Natural killer cell (primary cell): ENCODE measurements around the gene FRMD3. TPM values are rescaled to one million over a fixed set of nuclear protein-coding genes. Genes with fewer than 3 reads are reported as not detected.
A peak's percentile ranks its signal among the peaks of the same experiment; 100 is the strongest.

ENCODE experiments used
- ATAC-seq, 3 donors: fragments of 150-1000 bp in 2 of 3; fragments of 200-7000 bp in 1 of 3; cut with Tn5 transposase; 1 replicate in 1 of 3; 2 replicates in 2 of 3; pipeline ENCODE4 v1.10.0; 2021; ENCODE audit warnings: mild to moderate bottlenecking in 2 of 3, moderate library complexity in 2 of 3
- DNase-seq, 2 donors: peaks; one replicate each; pipeline versions ENCODE4 v3.0.0 to v3.0.0-alpha.2; 2013 to 2021; ENCODE audit warnings: mixed read lengths in 1 of 2
- H3K27ac ChIP-seq: one replicate; pipeline ENCODE4 v1.5.1; 2013; ENCODE audit warnings: mild to moderate bottlenecking, low read length
- H3K27me3 ChIP-seq: one replicate; pipeline ENCODE4 v1.6.1; 2013; ENCODE audit warnings: low read length; ENCODE audit not compliant: control insufficient read depth, insufficient read depth
- H3K36me3 ChIP-seq: one replicate; pipeline ENCODE4 v1.6.1; 2013; ENCODE audit warnings: low read length; ENCODE audit not compliant: control insufficient read depth, insufficient read depth
- H3K4me1 ChIP-seq: one replicate; pipeline ENCODE4 v1.6.1; 2013; ENCODE audit warnings: low read length; ENCODE audit not compliant: control insufficient read depth, insufficient read depth
- H3K4me3 ChIP-seq: one replicate; pipeline ENCODE4 v1.5.1; 2013; ENCODE audit warnings: low read length
- H3K9me3 ChIP-seq: one replicate; pipeline ENCODE4 v1.6.1; 2013; ENCODE audit warnings: low read length; ENCODE audit not compliant: control insufficient read depth, insufficient read depth
- H3K27ac Mint-ChIP-seq, 2 donors: one replicate each; pipeline ENCODE4 v1.8.0; 2022; ENCODE audit warnings: mild to moderate bottlenecking in 2 of 2, mixed read lengths in 2 of 2, moderate library complexity in 1 of 2
- H3K27me3 Mint-ChIP-seq, 2 donors: one replicate each; pipeline ENCODE4 v1.8.0; 2022; ENCODE audit warnings: low read depth in 2 of 2, mixed read lengths in 2 of 2
- H3K36me3 Mint-ChIP-seq: one replicate; pipeline ENCODE4 v1.8.0; 2022; ENCODE audit warnings: mixed read lengths
- H3K4me1 Mint-ChIP-seq, 2 donors: one replicate each; pipeline ENCODE4 v1.8.0; 2022; ENCODE audit warnings: mixed read lengths in 2 of 2
- H3K4me3 Mint-ChIP-seq: one replicate; pipeline ENCODE4 v1.8.0; 2022; ENCODE audit warnings: mild to moderate bottlenecking, moderate library complexity, mixed read lengths
- H3K9me3 Mint-ChIP-seq, 2 donors: one replicate each; pipeline ENCODE4 v1.8.0; 2022; ENCODE audit warnings: mixed read lengths in 2 of 2
- CTCF ChIP-seq: fragments of 200-600 bp; IDR thresholded peaks from one replicate; pipeline ENCODE4 v1.8.0; 2022; ENCODE audit warnings: antibody characterized with exemption
- WGBS: methylation state at CpG from one replicate; pipeline ENCODE4 v1.1.7; 2013; ENCODE audit warnings: missing lambda C conversion rate; ENCODE audit not compliant: insufficient coverage; 5-methylcytosine and 5-hydroxymethylcytosine counted together
- intact Hi-C: fragments of 100-400 bp; cut with micrococcal nuclease; formaldehyde crosslinking; loops from one replicate; pipeline ENCODE4 v1.14.2; 2022
- total RNA-seq, 4 donors: library from RNA; stranded (reverse); fragments of 120-200 nt in 1 of 4; gene quantifications; one replicate each; pipeline versions ENCODE4 v1.2.3 to v1.2.4, GENCODE V29; 2013 to 2022

The FRMD3 gene
- total RNA-seq, 3 donors from 2014 or later (not counting 1 experiment from before 2014, with no cell fraction given), result 1.2 to 2.4 (median 2.1) TPM

GRCh38 chr9:83218411-83219090 lies 319.6 kb downstream of the FRMD3 start:
- H3K27me3 Mint-ChIP-seq, result peaks cover 28 to 34% of the 10 kb centered on the region in 2 donors
- intact Hi-C loops, result no loop called here

GRCh38 chr9:83209188-83209731 lies 328.9 kb downstream of the FRMD3 start:
- Histone ChIP-seq H3K4me3 (no peak overlapping the region), H3K27ac (no peak overlapping the region), H3K9me3 (no peaks in the 10 kb centered on the region), H3K4me1 (no peaks in the 10 kb centered on the region), H3K36me3 (no peaks in the 10 kb centered on the region), H3K27me3 (no peaks in the 10 kb centered on the region)
- intact Hi-C loops, result no loop called here
- Mint-ChIP-seq H3K27ac (no peak overlapping the region), H3K9me3 (no peaks in the 10 kb centered on the region), H3K36me3 (no peaks in the 10 kb centered on the region), H3K4me3 (no peak overlapping the region), H3K4me1 (no peaks in the 10 kb centered on the region), H3K27me3 (peaks cover 0 to 5% of the 10 kb centered on the region in 2 donors)
- ATAC-seq, result no peak
- DNase-seq, result no peak
- 84% methylated on average over 3 of the region's 3 CpGs for WGBS
- TF ChIP-seq CTCF, result no peak

More at GRCh38 chr9:83218411-83219090, 319.6 kb downstream of the FRMD3 start:
- H3K4me1 Mint-ChIP-seq, result peaks cover 5 to 10% of the 10 kb centered on the region in 2 donors
- Histone ChIP-seq H3K27ac (no peak overlapping the region), H3K27me3 (peaks cover 5% of the 10 kb centered on the region), H3K4me1 (peaks cover 9% of the 10 kb centered on the region), H3K36me3 (no peaks in the 10 kb centered on the region), H3K9me3 (no peaks in the 10 kb centered on the region), H3K4me3 (no peak overlapping the region)
- H3K4me3 Mint-ChIP-seq, result peak overlapping the region; percentile 31
- H3K27ac Mint-ChIP-seq, result no peak overlapping the region
- H3K9me3 Mint-ChIP-seq, result no peaks in the 10 kb centered on the region
- H3K36me3 Mint-ChIP-seq, result no peaks in the 10 kb centered on the region
- ATAC-seq, result no peak
- DNase-seq, result no peak
- 82% methylated on average over 10 of the region's 11 CpGs for WGBS
- TF ChIP-seq CTCF, result no peak

- DNase-seq, result no peak
- Mint-ChIP-seq H3K4me1 (no peaks in the 10 kb centered on the region), H3K36me3 (no peaks in the 10 kb centered on the region), H3K4me3 (no peak overlapping the region), H3K27ac (no peak overlapping the region), H3K27me3 (peaks cover 0 to under 1% of the 10 kb centered on the region in 2 donors), H3K9me3 (peaks cover 0 to 2% of the 10 kb centered on the region in 2 donors)
- H3K4me3 ChIP-seq, result no peak overlapping the region
- H3K36me3 ChIP-seq, result no peaks in the 10 kb centered on the region
- H3K4me1 ChIP-seq, result no peaks in the 10 kb centered on the region
- H3K27ac ChIP-seq, result no peak overlapping the region
- no peak for ATAC-seq
- no peaks in the 10 kb centered on the region for H3K27me3 ChIP-seq
- intact Hi-C loops, result no loop called here
- no peak for TF ChIP-seq CTCF
- H3K9me3 ChIP-seq, result no peaks in the 10 kb centered on the region
- 75% methylated on average over 9 of the region's 9 CpGs for WGBS
These were observed 329.9 kb downstream of the FRMD3 start for GRCh38 chr9:83208065-83208850.
